AG09319 (cell line): ENCODE results near the gene ORC2.

ENCODE experiments used
- DNase-seq: peaks from one replicate; pipeline ENCODE4 v3.0.0-alpha.2; 2010; ENCODE audit warnings: low read depth; ENCODE audit errors: extremely low read depth
- TF ChIP-seq, protein P1 (sequence below): IDR thresholded peaks from 2 replicates; pipeline ENCODE4 v1.5.1; 2011; ENCODE audit warnings: low read depth, mild to moderate bottlenecking, inconsistent platforms, low read length, moderate library complexity

The ORC2 gene

GRCh38 chr2:200871151-200871550 is 92.3 kb downstream of the ORC2 start:
- TF ChIP-seq, protein P1, sequence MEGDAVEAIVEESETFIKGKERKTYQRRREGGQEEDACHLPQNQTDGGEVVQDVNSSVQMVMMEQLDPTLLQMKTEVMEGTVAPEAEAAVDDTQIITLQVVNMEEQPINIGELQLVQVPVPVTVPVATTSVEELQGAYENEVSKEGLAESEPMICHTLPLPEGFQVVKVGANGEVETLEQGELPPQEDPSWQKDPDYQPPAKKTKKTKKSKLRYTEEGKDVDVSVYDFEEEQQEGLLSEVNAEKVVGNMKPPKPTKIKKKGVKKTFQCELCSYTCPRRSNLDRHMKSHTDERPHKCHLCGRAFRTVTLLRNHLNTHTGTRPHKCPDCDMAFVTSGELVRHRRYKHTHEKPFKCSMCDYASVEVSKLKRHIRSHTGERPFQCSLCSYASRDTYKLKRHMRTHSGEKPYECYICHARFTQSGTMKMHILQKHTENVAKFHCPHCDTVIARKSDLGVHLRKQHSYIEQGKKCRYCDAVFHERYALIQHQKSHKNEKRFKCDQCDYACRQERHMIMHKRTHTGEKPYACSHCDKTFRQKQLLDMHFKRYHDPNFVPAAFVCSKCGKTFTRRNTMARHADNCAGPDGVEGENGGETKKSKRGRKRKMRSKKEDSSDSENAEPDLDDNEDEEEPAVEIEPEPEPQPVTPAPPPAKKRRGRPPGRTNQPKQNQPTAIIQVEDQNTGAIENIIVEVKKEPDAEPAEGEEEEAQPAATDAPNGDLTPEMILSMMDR = no peak
- DNase-seq = no peak

GRCh38 chr2:200869014-200869413 is 94.4 kb downstream of the ORC2 start:
- DNase-seq = no peak
- TF ChIP-seq, protein P1 = no peak

GRCh38 chr2:200864176-200865034 is 99.1 kb downstream of the ORC2 start, which contains the start of gene CLK1:
Gene CLK1 (minus strand): TSS chr2:200864658. CDS start chr2:200861862, 2,796 bp downstream.
- TF ChIP-seq, protein P1 = no peak
- peak; percentile 86 for DNase-seq

DNA sequence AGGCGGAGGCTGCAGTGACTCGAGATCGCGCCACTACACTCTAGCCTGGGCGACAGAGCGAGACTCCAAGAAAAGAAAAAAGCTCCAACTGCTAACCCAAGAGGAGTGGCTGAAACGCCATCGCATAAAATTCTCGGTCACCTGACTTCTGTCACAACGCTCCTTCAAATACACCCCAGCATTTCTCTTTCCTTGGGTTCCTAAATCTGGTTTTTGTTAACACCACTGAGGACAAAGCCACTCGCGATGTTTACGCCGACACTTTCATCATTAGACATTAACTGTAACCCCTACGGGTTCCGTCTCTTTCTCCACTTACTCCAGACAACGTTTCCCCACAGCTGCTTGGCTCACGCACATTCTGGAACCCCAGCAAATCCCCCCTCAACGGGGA is 99.7 kb downstream of the ORC2 start:
- DNase-seq = no peak
- TF ChIP-seq, protein P1 = no peak

DNA sequence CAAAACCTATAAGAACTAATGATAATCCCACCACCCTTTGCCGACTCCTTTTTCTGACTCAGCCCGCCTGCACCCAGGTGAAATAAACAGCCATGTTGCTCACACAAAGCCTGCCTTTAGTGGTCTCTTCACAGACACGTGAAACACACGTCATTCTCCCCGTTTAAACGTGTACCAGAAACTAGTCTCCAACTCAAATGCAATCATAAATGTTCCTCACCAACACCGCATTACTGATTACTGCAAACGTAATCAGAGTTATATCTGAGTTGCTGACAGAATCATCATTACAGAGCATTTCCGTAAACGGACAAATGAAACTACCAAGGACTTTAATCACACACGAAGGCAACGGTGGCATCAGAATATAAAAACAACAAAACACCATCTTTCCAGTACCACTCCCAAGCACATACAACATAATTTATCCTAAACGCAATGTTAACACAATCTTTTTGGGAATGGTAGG is 100.9 kb downstream of the ORC2 start:
- DNase-seq = no peak
- TF ChIP-seq, protein P1 = no peak

GRCh38 chr2:200861617-200862155 is 101.8 kb downstream of the ORC2 start:
- no peak for DNase-seq
- TF ChIP-seq, protein P1 = no peak

GRCh38 chr2:200860092-200860795 is 103.2 kb downstream of the ORC2 start:
- no peak for DNase-seq
- TF ChIP-seq, protein P1 = no peak
